ENCODE results near the gene ARMC8.
A peak's percentile ranks its signal among the peaks of the same experiment; 100 is the strongest.

The ARMC8 gene

GRCh38 chr3:138197058-138197457 lies 10.0 kb downstream of the ARMC8 start:
- H3K4me3 ChIP-seq (replicated peaks in 1 of 2; ENCODE audit: low read depth in 2 of 2, low read length in 2 of 2): no peak overlapping the region
- TF ChIP-seq CTCF (IDR thresholded peaks at IDR 0.05; ENCODE audit: low read depth, low read length): no peak
- peak; percentile 45 to 46 for DNase-seq (ENCODE audit: low read depth in 2 of 2)

DNA sequence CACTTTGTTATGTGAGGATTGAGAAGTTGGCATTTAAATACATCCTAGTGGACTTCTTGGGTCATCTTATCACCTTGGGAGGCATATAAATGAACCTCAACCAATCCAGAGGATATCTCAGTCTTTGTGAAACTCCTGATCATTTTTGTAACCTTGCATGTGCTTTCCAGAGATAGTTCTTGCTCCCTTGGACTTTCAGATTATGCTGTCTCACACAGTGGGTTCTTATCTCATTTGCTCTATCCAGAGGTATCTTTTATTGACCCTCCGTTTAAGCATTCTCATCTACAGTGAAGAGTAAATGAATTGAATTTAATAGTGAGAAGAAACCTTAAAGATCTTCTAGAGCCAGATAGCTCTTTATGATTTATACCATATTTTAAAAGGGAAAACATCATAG lies 10.4 kb downstream of the ARMC8 start:
- TF ChIP-seq CTCF (IDR thresholded peaks at IDR 0.05; ENCODE audit: low read depth, low read length): no peak
- H3K4me3 ChIP-seq (replicated peaks in 1 of 2; ENCODE audit: low read depth in 2 of 2, low read length in 2 of 2): no peak overlapping the region
- DNase-seq (ENCODE audit: low read depth in 2 of 2): no peak

DNA sequence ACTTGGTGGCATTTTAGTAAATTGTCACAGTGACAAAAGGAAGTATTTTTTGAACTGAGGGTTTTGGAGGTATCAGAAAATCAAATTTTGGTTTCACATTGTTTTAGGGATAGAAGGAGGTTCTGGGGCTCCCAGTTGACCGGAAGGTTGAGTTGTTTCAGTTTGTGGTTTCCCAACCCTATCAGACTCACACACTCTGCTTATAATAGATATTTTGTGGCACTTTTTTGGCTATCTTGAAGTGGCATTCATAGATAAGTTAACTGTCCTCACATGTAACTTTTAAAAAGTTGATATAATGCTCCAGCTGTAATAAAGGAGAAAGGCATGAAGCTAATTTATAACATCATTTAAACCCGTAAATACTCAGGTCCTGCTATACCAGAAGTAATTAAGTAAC lies 12.8 kb downstream of the ARMC8 start:
- TF ChIP-seq CTCF (IDR thresholded peaks at IDR 0.05; ENCODE audit: low read depth, low read length): no peak
- H3K4me3 ChIP-seq (replicated peaks in 1 of 2; ENCODE audit: low read depth in 2 of 2, low read length in 2 of 2): no peak overlapping the region
- no peak for DNase-seq (ENCODE audit: low read depth in 2 of 2)

DNA sequence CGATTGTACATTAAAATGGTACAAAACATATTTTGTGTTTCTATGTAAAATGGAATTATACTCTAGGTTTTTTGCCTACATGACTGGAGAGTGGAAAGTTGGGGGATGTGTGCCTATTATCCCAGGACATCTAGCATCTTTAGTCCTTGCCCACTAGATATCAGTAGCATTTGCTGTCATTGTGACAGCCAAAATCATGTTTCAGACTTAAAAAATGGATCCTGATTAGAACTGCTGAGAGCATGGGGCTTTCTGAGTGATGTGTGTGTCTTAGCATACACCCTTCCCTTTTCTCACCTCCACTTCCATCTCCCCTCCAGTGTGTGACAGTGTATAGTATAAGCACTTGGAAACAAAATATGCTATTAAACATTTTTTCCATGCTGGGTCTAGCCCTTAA lies 13.3 kb downstream of the ARMC8 start:
- TF ChIP-seq CTCF (IDR thresholded peaks at IDR 0.05; ENCODE audit: low read depth, low read length): no peak
- no peak overlapping the region for H3K4me3 ChIP-seq (replicated peaks in 1 of 2; ENCODE audit: low read depth in 2 of 2, low read length in 2 of 2)
- no peak for DNase-seq (ENCODE audit: low read depth in 2 of 2)

GRCh38 chr3:138202945-138203701 lies 16.0 kb downstream of the ARMC8 start:
- H3K4me3 ChIP-seq (replicated peaks in 1 of 2; ENCODE audit: low read depth in 2 of 2, low read length in 2 of 2): no peak overlapping the region
- no peak for TF ChIP-seq CTCF (IDR thresholded peaks at IDR 0.05; ENCODE audit: low read depth, low read length)
- DNase-seq (ENCODE audit: low read depth in 2 of 2): no peak

DNA sequence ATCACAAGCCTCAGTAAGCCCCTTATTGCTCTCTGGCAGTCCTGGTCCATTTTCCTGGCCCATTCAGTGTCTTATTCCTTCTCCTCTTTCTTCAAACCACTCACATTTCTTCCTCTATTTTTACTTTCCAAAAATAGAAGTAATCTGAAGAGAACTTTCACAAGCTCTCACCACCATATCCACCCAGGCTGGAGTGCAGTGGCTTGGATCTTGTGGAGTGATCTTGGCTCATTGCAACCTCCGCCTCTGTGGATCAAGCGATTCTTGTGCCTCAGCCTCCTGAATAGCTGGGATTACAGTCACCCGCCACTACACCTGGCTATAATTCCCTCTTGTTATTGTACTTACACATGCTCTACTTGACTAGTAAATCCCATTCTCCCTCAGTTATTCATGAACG lies 16.8 kb downstream of the ARMC8 start:
- H3K4me3 ChIP-seq (replicated peaks in 1 of 2; ENCODE audit: low read depth in 2 of 2, low read length in 2 of 2): no peak overlapping the region
- no peak for TF ChIP-seq CTCF (IDR thresholded peaks at IDR 0.05; ENCODE audit: low read depth, low read length)
- DNase-seq (ENCODE audit: low read depth in 2 of 2): no peak

- no peak overlapping the region for H3K4me3 ChIP-seq (replicated peaks in 1 of 2; ENCODE audit: low read depth in 2 of 2, low read length in 2 of 2)
- DNase-seq (ENCODE audit: low read depth in 2 of 2): no peak
- no peak for TF ChIP-seq CTCF (IDR thresholded peaks at IDR 0.05; ENCODE audit: low read depth, low read length)
Observed at GRCh38 chr3:138205527-138205926, 18.4 kb downstream of the ARMC8 start.

All from cardiac fibroblast (primary cell).